Activated B cell treated with CpG ODN at 0.5 μM for 24 hours (primary cell): ENCODE data around the gene ANO1. TPM values are rescaled to one million over a fixed set of nuclear protein-coding genes. Genes with fewer than 3 reads are reported as not detected.

Source experiments
- ATAC-seq: fragments of 200-7000 bp; cut with Tn5 transposase; one replicate; pipeline ENCODE4 v1.10.0; 2021; ENCODE audit warnings: low read depth, mild to moderate bottlenecking, moderate library complexity
- CTCF ChIA-PET: fragments of 350-600 bp; sonication (Branson Sonifier 250); formaldehyde crosslinking; loops from one replicate; lab custom pipeline; 2021; ENCODE audit warnings: antibody characterized with exemption; lab: Charles Lee
- POLR2A ChIA-PET: fragments of 350-600 bp; sonication (Branson Sonifier 250); formaldehyde crosslinking; loops from one replicate; lab custom pipeline; 2021; ENCODE audit warnings: antibody characterized with exemption; lab: Charles Lee
- DNase-seq: peaks from one replicate; pipeline ENCODE4 v3.0.0; 2022
- H3K27ac Mint-ChIP-seq: one replicate; pipeline ENCODE4 v1.8.0; 2020; ENCODE audit warnings: mixed read lengths
- H3K27me3 Mint-ChIP-seq: one replicate; pipeline ENCODE4 v1.8.0; 2021; ENCODE audit warnings: mixed read lengths
- H3K36me3 Mint-ChIP-seq: one replicate; pipeline ENCODE4 v1.8.0; 2021; ENCODE audit warnings: low read depth, mixed read lengths
- H3K4me1 Mint-ChIP-seq: one replicate; pipeline ENCODE4 v1.8.0; 2021; ENCODE audit warnings: mixed read lengths
- H3K4me3 Mint-ChIP-seq: one replicate; pipeline ENCODE4 v1.8.0; 2020; ENCODE audit warnings: mild to moderate bottlenecking, mixed read lengths
- H3K9me3 Mint-ChIP-seq: one replicate; pipeline ENCODE4 v1.8.0; 2020; ENCODE audit warnings: mixed read lengths
- CTCF ChIP-seq: fragments of 200-600 bp; IDR thresholded peaks from one replicate; pipeline ENCODE4 v1.8.0; 2022; ENCODE audit warnings: antibody characterized with exemption, mild to moderate bottlenecking
- intact Hi-C: fragments of 100-400 bp; cut with micrococcal nuclease; formaldehyde crosslinking; loops from one replicate; pipeline ENCODE4 v1.15.1; 2024
- total RNA-seq: library from RNA; stranded (reverse); gene quantifications from 2 replicates; pipeline ENCODE4 v1.2.3, GENCODE V29; 2022

The ANO1 gene
- total RNA-seq, 1 donor from 2014 or later = not detected

- TF ChIP-seq CTCF = no peak
- Mint-ChIP-seq H3K4me1 (no peaks in the 10 kb centered on the region), H3K27me3 (peaks cover 37% of the 10 kb centered on the region), H3K4me3 (no peak overlapping the region), H3K27ac (no peak overlapping the region), H3K9me3 (no peaks in the 10 kb centered on the region), H3K36me3 (no peaks in the 10 kb centered on the region)
- DNase-seq = no peak
- ChIA-PET POLR2A (no interaction called here), CTCF (no interaction called here)
- intact Hi-C loops = no loop called here
- ATAC-seq = no peak
These were observed 142.0 kb downstream of the ANO1 start for GRCh38 chr11:70220136-70220535.

- CTCF ChIA-PET = no interaction called here
These were observed 142.8 kb downstream of the ANO1 start for GRCh38 chr11:70220920-70221319.

GRCh38 chr11:70225681-70226177 is 147.6 kb downstream of the ANO1 start:
- POLR2A ChIA-PET = no interaction called here
- no peak for TF ChIP-seq CTCF
- no peak overlapping the region for H3K4me3 Mint-ChIP-seq
- H3K36me3 Mint-ChIP-seq = no peaks in the 10 kb centered on the region
- no peaks in the 10 kb centered on the region for H3K4me1 Mint-ChIP-seq
- intact Hi-C loops = no loop called here
- H3K27ac Mint-ChIP-seq = no peak overlapping the region
- peaks cover 12% of the 10 kb centered on the region for H3K27me3 Mint-ChIP-seq
- DNase-seq (no peak), ATAC-seq (no peak)
- H3K9me3 Mint-ChIP-seq = no peaks in the 10 kb centered on the region
- CTCF ChIA-PET = no interaction called here

More at GRCh38 chr11:70220920-70221319, 142.8 kb downstream of the ANO1 start:
- peaks cover 37% of the 10 kb centered on the region for H3K27me3 Mint-ChIP-seq
- no peak overlapping the region for H3K4me3 Mint-ChIP-seq
- no peaks in the 10 kb centered on the region for H3K4me1 Mint-ChIP-seq
- POLR2A ChIA-PET = no interaction called here
- H3K36me3 Mint-ChIP-seq = no peaks in the 10 kb centered on the region
- H3K27ac Mint-ChIP-seq = no peak overlapping the region
- ATAC-seq (no peak), DNase-seq (no peak)
- TF ChIP-seq CTCF = no peak
- H3K9me3 Mint-ChIP-seq = no peaks in the 10 kb centered on the region
- intact Hi-C loops = no loop called here

GRCh38 chr11:70226183-70226582 is 148.1 kb downstream of the ANO1 start:
- intact Hi-C loops = no loop called here
- CTCF ChIA-PET = no interaction called here
- DNase-seq = no peak
- POLR2A ChIA-PET = no interaction called here
- TF ChIP-seq CTCF = no peak
- H3K9me3 Mint-ChIP-seq = no peaks in the 10 kb centered on the region
- H3K27me3 Mint-ChIP-seq = peaks cover 10% of the 10 kb centered on the region
- H3K36me3 Mint-ChIP-seq = no peaks in the 10 kb centered on the region
- H3K4me3 Mint-ChIP-seq = no peak overlapping the region
- H3K27ac Mint-ChIP-seq = no peak overlapping the region
- no peaks in the 10 kb centered on the region for H3K4me1 Mint-ChIP-seq
- ATAC-seq = no peak

- H3K4me1 Mint-ChIP-seq = no peaks in the 10 kb centered on the region
- no peaks in the 10 kb centered on the region for H3K36me3 Mint-ChIP-seq
- peaks cover 10% of the 10 kb centered on the region for H3K27me3 Mint-ChIP-seq
- H3K9me3 Mint-ChIP-seq = no peaks in the 10 kb centered on the region
- ChIA-PET CTCF (no interaction called here), POLR2A (no interaction called here)
- DNase-seq (no peak), ATAC-seq (no peak)
- TF ChIP-seq CTCF = no peak
- H3K4me3 Mint-ChIP-seq = no peak overlapping the region
- intact Hi-C loops = no loop called here
- H3K27ac Mint-ChIP-seq = no peak overlapping the region
These were observed 148.8 kb downstream of the ANO1 start for GRCh38 chr11:70226967-70227366.
